Right lobe of liver (tissue), 4 donors: ENCODE measurements around the gene TMEM171.

Experiments
- POLR2A ChIP-seq: fragments of 450-650 bp; IDR thresholded peaks from one replicate; pipeline ENCODE4 v1.6.1; 2017; ENCODE audit warnings: antibody characterized with exemption, mild to moderate bottlenecking
- TF ChIP-seq, protein P1 (sequence below), 4 donors: fragments of 200-600 bp in 3 of 4; fragments of 450-650 bp in 1 of 4; IDR thresholded peaks; one replicate each; pipeline versions ENCODE4 v1.5.1 to v1.8.0; 2016 to 2022; ENCODE audit warnings: antibody characterized with exemption in 4 of 4, mild to moderate bottlenecking in 2 of 4
- donor health status: DM: no; HTN: no; CAD: no.
- donor health status: DM: no; HTN: no; CAD: no.
- donor health status: DM: no; HTN: yes; CAD: no.

DNA sequence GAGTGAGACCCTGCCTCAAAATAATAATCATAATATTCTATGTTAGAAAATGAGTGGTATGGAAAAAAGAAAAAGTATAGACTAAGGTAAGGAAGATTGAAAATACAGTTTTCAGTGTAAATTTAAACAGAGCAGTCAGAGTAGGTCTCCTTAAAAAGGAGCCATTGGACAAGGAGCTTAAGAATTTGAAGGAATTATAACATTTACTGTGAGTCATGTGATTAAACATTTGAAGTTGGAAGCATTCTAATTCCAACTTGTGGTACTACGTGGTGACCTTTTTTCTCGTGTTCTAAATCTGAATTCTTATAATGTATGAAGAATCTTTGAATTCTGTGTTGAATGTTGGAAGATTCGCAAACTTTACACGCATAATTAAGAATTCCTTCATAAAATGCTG lies 39.3 kb upstream of the TMEM171 start:
- TF ChIP-seq, protein P1, sequence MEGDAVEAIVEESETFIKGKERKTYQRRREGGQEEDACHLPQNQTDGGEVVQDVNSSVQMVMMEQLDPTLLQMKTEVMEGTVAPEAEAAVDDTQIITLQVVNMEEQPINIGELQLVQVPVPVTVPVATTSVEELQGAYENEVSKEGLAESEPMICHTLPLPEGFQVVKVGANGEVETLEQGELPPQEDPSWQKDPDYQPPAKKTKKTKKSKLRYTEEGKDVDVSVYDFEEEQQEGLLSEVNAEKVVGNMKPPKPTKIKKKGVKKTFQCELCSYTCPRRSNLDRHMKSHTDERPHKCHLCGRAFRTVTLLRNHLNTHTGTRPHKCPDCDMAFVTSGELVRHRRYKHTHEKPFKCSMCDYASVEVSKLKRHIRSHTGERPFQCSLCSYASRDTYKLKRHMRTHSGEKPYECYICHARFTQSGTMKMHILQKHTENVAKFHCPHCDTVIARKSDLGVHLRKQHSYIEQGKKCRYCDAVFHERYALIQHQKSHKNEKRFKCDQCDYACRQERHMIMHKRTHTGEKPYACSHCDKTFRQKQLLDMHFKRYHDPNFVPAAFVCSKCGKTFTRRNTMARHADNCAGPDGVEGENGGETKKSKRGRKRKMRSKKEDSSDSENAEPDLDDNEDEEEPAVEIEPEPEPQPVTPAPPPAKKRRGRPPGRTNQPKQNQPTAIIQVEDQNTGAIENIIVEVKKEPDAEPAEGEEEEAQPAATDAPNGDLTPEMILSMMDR (IDR thresholded peaks at IDR 0.05) = no peak
- no peak for TF ChIP-seq POLR2A
